GM19193 (cell line): ENCODE data around the gene SNX19.

Experiments
- POLR2A ChIP-seq: IDR thresholded peaks from 4 replicates; pipeline ENCODE4 v1.6.1; 2011; ENCODE audit not compliant: insufficient read depth, insufficient read length; ENCODE audit errors: extremely low read depth

The SNX19 gene

GRCh38 chr11:130827451-130828377 is 88.6 kb downstream of the SNX19 start:
- TF ChIP-seq POLR2A: no peak

DNA sequence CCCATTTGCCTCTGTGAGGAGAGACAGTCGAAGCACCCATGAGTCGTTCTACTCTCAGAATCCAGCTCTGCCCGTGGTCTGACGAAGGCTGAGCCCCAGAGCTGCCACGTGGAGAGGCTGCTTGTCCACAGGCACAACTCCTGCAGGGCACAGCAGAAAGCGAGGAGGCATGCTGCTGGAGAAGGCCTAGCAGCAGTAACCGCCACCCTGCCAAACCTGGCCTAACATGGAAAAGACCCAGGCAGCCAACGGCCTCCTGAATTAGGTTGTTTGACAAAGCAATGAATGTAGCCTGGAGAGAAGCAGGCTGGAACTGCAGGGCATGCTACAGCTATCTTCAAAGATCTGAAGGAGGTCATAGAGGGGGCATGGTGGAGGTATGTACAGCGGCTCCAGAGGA is 89.7 kb downstream of the SNX19 start:
- no peak for TF ChIP-seq POLR2A

GRCh38 chr11:130825983-130826382 is 90.3 kb downstream of the SNX19 start:
- no peak for TF ChIP-seq POLR2A

GRCh38 chr11:130825561-130825960 is 90.7 kb downstream of the SNX19 start:
- TF ChIP-seq POLR2A: no peak
